Smooth muscle cell (in vitro differentiated cells): ENCODE results near the gene TFCP2L1. TPM values are rescaled to one million over a fixed set of nuclear protein-coding genes. Genes with fewer than 3 reads are reported as not detected.
"Not testable (repeated sequence)": the region's sequence is repeated elsewhere in the genome, so short reads cannot be mapped to it uniquely, and the experiment has no call there.

Experiments
- DNase-seq: peaks from one replicate; lab custom pipeline; 2025; ENCODE audit not compliant: unreplicated experiment; lab: John Stamatoyannopoulos, UW
- H2AFZ ChIP-seq: fragments of 200-600 bp; sonication (generic); 2 replicates; pipeline ENCODE4 v1.6.0; 2016; ENCODE audit warnings: antibody characterized with exemption, low read depth, mild to moderate bottlenecking
- H3F3A ChIP-seq: fragments of 200-600 bp; sonication (generic); 2 replicates; pipeline ENCODE4 v1.6.0; 2017; ENCODE audit warnings: antibody characterized with exemption, low read depth
- H3K27ac ChIP-seq: fragments of 200-600 bp; sonication (generic); 2 replicates; pipeline ENCODE4 v1.5.1; 2016; ENCODE audit warnings: low read depth, mild to moderate bottlenecking
- H3K27me3 ChIP-seq: fragments of 200-600 bp; sonication (generic); 2 replicates; pipeline ENCODE4 v1.6.1; 2016; ENCODE audit warnings: low read depth, mild to moderate bottlenecking
- H3K36me3 ChIP-seq: fragments of 200-600 bp; sonication (generic); 2 replicates; pipeline ENCODE4 v1.5.1; 2016; ENCODE audit warnings: low read depth
- H3K4me1 ChIP-seq: fragments of 200-600 bp; sonication (generic); 2 replicates; pipeline ENCODE4 v1.5.1; 2016; ENCODE audit warnings: low read depth
- H3K4me2 ChIP-seq: fragments of 200-600 bp; sonication (generic); 2 replicates; pipeline ENCODE4 v1.6.0; 2016; ENCODE audit warnings: mild to moderate bottlenecking
- H3K4me3 ChIP-seq: fragments of 200-600 bp; sonication (generic); 2 replicates; pipeline ENCODE4 v1.5.1; 2016; ENCODE audit warnings: mild to moderate bottlenecking
- H3K79me2 ChIP-seq: fragments of 200-600 bp; sonication (generic); 2 replicates; pipeline ENCODE4 v1.6.0; 2016; ENCODE audit warnings: low read depth, mild to moderate bottlenecking
- H3K9ac ChIP-seq: fragments of 200-600 bp; sonication (generic); 2 replicates; pipeline ENCODE4 v1.6.0; 2016; ENCODE audit warnings: low read depth
- H3K9me3 ChIP-seq: fragments of 200-600 bp; sonication (generic); replicated peaks from 2 replicates; pipeline ENCODE4 v1.5.1; 2016; ENCODE audit warnings: low read depth
- H4K20me1 ChIP-seq: fragments of 200-600 bp; sonication (generic); 2 replicates; pipeline ENCODE4 v1.6.0; 2016; ENCODE audit warnings: low read depth
- CTCF ChIP-seq: fragments of 200-600 bp; sonication (generic); IDR thresholded peaks from 2 replicates; pipeline ENCODE4 v1.5.1; 2017; ENCODE audit warnings: borderline replicate concordance, mild to moderate bottlenecking, antibody characterized with exemption; ENCODE audit not compliant: insufficient read depth, poor library complexity, severe bottlenecking
- WGBS: methylation state at CpG from one replicate; pipeline ENCODE4 v1.1.7; 2016; ENCODE audit warnings: low lambda C conversion rate; 5-methylcytosine and 5-hydroxymethylcytosine counted together
- polyA plus RNA-seq: library from polyadenylated mRNA; unstranded; fragments of >200 nt; fragmentation: Nextera tagmentation; extraction: Ambion mirVana; gene quantifications from 2 replicates; pipeline ENCODE4 v1.2.1, GENCODE V29; 2016
- total RNA-seq: library from RNA; depleted of rRNA; stranded (reverse); fragments of >200 nt; gene quantifications from 2 replicates; pipeline ENCODE4 v1.2.3, GENCODE V29; 2014

TFCP2L1 gene
- total and polyA plus RNA-seq, 2 experiments from 2014 or later = 0.13 TPM; not detected in 1

DNA sequence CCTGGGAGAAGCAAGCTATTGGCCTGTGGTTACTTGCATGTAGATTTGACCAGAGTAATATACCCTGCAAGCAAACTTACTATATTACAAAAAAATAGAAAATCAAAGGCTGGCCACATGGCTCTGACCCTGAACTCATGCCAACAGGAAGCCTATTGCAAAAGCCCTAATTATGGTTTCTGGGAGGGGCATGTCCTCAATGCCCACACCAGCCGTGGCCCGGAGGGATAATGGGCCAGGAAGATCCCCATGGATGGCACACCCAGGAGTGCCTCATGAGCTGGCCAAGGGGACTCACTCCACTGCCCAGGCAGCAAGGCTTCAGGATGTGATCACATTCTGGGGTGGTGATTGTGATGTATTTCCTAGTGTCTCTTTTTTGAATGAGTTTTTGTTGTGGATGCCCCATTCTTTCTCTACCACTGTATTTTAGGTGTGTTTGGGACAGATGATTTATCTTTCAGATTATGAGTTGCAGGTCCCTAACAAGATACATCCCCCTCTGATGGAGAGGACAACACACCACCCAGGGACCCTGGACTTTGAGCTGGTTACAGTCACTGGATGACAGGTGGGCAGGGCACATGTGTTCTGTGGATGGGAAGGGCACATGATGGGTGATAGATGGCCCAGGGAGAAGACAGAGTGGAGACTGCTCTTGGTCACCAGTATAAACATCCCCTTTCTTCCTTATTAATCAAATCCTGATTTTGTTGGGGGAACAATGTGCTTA is 18.7 kb upstream of the TFCP2L1 start:
- H4K20me1 ChIP-seq = no peaks in the 10 kb centered on the region
- no peak overlapping the region for H3K27ac ChIP-seq
- H3K4me3 ChIP-seq = no peak overlapping the region
- no peak overlapping the region for H3K9ac ChIP-seq
- H3K4me2 ChIP-seq = no peak overlapping the region
- H3K4me1 ChIP-seq = no peaks in the 10 kb centered on the region
- WGBS = 96% methylated on average over 2 of the region's 2 CpGs
- H2AFZ ChIP-seq = no peak overlapping the region
- H3K79me2 ChIP-seq = no peaks in the 10 kb centered on the region
- DNase-seq = no peak
- peaks cover 25% of the 10 kb centered on the region for H3K27me3 ChIP-seq
- no peaks in the 10 kb centered on the region for H3K36me3 ChIP-seq
- H3F3A ChIP-seq = no peaks in the 10 kb centered on the region
- TF ChIP-seq CTCF = no peak
- no peaks in the 10 kb centered on the region for H3K9me3 ChIP-seq

- H3K36me3 ChIP-seq, H3K9ac ChIP-seq, H3K9me3 ChIP-seq, H3F3A ChIP-seq, H2AFZ ChIP-seq, H3K27ac ChIP-seq, H3K79me2 ChIP-seq, H3K4me1 ChIP-seq, H3K27me3 ChIP-seq, H3K4me2 ChIP-seq, DNase-seq, H3K4me3 ChIP-seq, H4K20me1 ChIP-seq: not testable (repeated sequence)
Measured at GRCh38 chr2:121301190-121301589, 16.2 kb upstream of the TFCP2L1 start.

DNA sequence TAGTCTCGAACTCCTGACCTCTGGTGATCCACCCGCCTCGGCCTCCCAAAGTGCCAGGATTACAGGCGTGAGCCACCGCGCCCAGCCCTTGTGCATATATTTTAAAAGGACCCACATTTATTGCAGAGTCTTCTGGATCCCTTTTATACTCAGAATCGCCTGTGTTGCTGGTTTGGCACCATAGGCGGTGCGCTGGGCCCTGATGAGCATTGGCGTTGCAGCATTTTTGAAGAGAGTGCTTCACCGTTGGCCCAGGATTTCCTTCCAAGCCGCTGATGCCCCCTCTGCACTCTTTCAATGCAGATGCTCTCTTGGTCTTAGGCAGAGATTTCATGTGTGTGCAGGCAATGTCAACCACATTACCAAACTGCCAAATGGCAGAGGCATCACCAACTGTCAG is 13.5 kb upstream of the TFCP2L1 start:
- no peak overlapping the region for H3K27ac ChIP-seq

DNA sequence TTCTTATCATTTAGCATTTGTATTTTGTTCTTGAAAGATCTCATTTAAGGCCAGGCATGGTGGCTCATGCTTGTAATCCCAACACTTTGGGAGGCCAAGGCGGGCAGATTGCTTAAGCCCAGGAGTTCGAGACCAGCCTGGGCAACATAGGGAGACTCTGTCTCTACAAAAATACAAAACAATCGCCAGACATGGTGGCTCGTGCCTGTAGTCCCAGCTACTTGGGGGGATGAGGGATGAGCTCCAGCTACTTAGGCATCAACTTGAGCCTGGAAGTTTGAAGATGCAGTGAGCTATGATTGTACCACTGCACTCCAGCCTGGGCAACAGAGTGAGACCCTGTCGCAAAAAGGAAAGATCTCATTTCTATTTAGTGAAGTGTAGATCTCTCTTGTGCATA is 12.9 kb upstream of the TFCP2L1 start:
- H3K27ac ChIP-seq, H3K9ac ChIP-seq, H3K79me2 ChIP-seq, H2AFZ ChIP-seq, H3K36me3 ChIP-seq, H3F3A ChIP-seq, H4K20me1 ChIP-seq, H3K4me3 ChIP-seq, H3K27me3 ChIP-seq, H3K9me3 ChIP-seq, H3K4me1 ChIP-seq, H3K4me2 ChIP-seq, DNase-seq: not testable (repeated sequence)
- WGBS = 89% methylated on average over 5 of the region's 5 CpGs

More for the DNA sequence above, 13.5 kb upstream of the TFCP2L1 start:
- no peak overlapping the region for H3K4me2 ChIP-seq
- no peaks in the 10 kb centered on the region for H3K9me3 ChIP-seq
- H2AFZ ChIP-seq = no peak overlapping the region
- H3K9ac ChIP-seq = no peak overlapping the region
- 92% methylated on average over 12 of the region's 12 CpGs for WGBS
- no peaks in the 10 kb centered on the region for H3K79me2 ChIP-seq
- TF ChIP-seq CTCF = no peak
- DNase-seq = no peak
- H3K4me1 ChIP-seq = no peaks in the 10 kb centered on the region
- no peaks in the 10 kb centered on the region for H3K36me3 ChIP-seq
- H3K27me3 ChIP-seq = peaks cover 4% of the 10 kb centered on the region
- no peaks in the 10 kb centered on the region for H4K20me1 ChIP-seq
- no peaks in the 10 kb centered on the region for H3F3A ChIP-seq
- no peak overlapping the region for H3K4me3 ChIP-seq
